Mucosa of rectum (tissue), 2 donors: ENCODE results near the gene GJA10.
"Not testable (repeated sequence)": the region's sequence is repeated elsewhere in the genome, so short reads cannot be mapped to it uniquely, and the experiment has no call there.

Experiments
- H3K27ac ChIP-seq, 2 donors: one replicate each; pipeline ENCODE4 v1.7.0; 2013; ENCODE audit warnings: inconsistent platforms in 2 of 2, low read depth in 2 of 2, low read length in 2 of 2
- H3K27me3 ChIP-seq, 2 donors: one replicate each; pipeline ENCODE4 v1.7.0; 2013; ENCODE audit warnings: low read length in 2 of 2; ENCODE audit not compliant: control insufficient read depth in 2 of 2, insufficient read depth in 2 of 2
- H3K36me3 ChIP-seq, 2 donors: one replicate each; pipeline ENCODE4 v1.7.0; 2013; ENCODE audit warnings: low read length in 2 of 2; ENCODE audit not compliant: control insufficient read depth in 2 of 2, insufficient read depth in 2 of 2
- H3K4me1 ChIP-seq, 2 donors: one replicate each; pipeline ENCODE4 v1.7.0; 2013; ENCODE audit warnings: low read length in 2 of 2, mild to moderate bottlenecking in 1 of 2; ENCODE audit not compliant: control insufficient read depth in 2 of 2, insufficient read depth in 2 of 2
- H3K4me3 ChIP-seq, 2 donors: one replicate each; pipeline ENCODE4 v1.7.0; 2013; ENCODE audit warnings: low read length in 2 of 2
- H3K9ac ChIP-seq, 2 donors: one replicate each; pipeline ENCODE4 v1.7.0; 2013; ENCODE audit warnings: low read length in 2 of 2, low read depth in 1 of 2, mild to moderate bottlenecking in 1 of 2
- H3K9me3 ChIP-seq, 2 donors: one replicate each; pipeline ENCODE4 v1.7.0; 2013; ENCODE audit warnings: low read length in 2 of 2; ENCODE audit not compliant: control insufficient read depth in 2 of 2
- donor health status: healthy.
- donor health status: Normal muscosa, but diverticular disease.

The GJA10 gene

GRCh38 chr6:89886378-89887120 is 7.7 kb upstream of the GJA10 start:
- Histone ChIP-seq H3K9me3 (no peaks in the 10 kb centered on the region), H3K9ac (no peak overlapping the region), H3K27me3 (peaks cover 0 to 4% of the 10 kb centered on the region in 2 donors), H3K4me3 (no peak overlapping the region), H3K36me3 (no peaks in the 10 kb centered on the region), H3K4me1 (no peaks in the 10 kb centered on the region), H3K27ac (no peak overlapping the region)

- Histone ChIP-seq H3K4me3 (no peak overlapping the region), H3K9me3 (no peaks in the 10 kb centered on the region), H3K27me3 (peaks cover 4% of the 10 kb centered on the region in 2 donors), H3K4me1 (no peaks in the 10 kb centered on the region), H3K27ac (no peak overlapping the region), H3K9ac (no peak overlapping the region), H3K36me3 (no peaks in the 10 kb centered on the region)
Observed at GRCh38 chr6:89887452-89888137, 6.7 kb upstream of the GJA10 start.

GRCh38 chr6:89888138-89888514 is 6.1 kb upstream of the GJA10 start:
- Histone ChIP-seq H3K4me1 (no peaks in the 10 kb centered on the region), H3K4me3 (no peak overlapping the region), H3K27ac (no peak overlapping the region), H3K9ac (no peak overlapping the region), H3K36me3 (no peaks in the 10 kb centered on the region), H3K27me3 (peaks cover 4% of the 10 kb centered on the region in 2 donors), H3K9me3 (no peaks in the 10 kb centered on the region)

DNA sequence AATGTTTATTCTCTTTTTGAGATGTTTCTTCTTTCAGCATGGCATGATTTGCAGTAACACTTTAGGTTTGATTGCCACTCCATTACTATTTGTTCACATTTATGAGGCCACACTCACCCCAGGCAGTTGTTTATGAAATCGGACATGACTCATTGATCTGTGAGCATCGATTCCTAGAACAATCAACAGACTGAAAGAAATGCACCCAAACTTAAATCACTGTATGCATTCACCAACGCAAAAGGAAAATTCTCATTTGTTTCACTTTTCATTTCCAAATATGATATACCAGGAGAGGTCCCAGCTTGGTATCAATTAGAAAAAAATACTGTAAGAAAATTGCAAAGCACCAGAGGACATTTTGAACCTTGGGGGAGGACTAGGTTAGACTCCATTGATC is 5.4 kb upstream of the GJA10 start:
- Histone ChIP-seq H3K27ac (no peak overlapping the region), H3K9me3 (no peaks in the 10 kb centered on the region), H3K36me3 (no peaks in the 10 kb centered on the region), H3K4me3 (no peak overlapping the region), H3K4me1 (no peaks in the 10 kb centered on the region), H3K9ac (no peak overlapping the region), H3K27me3 (peaks cover 4% of the 10 kb centered on the region in 2 donors)

GRCh38 chr6:89890845-89891528 is 3.3 kb upstream of the GJA10 start:
- not testable (repeated sequence) for H3K27ac ChIP-seq, H3K9ac ChIP-seq, H3K4me3 ChIP-seq, H3K4me1 ChIP-seq, H3K27me3 ChIP-seq, H3K9me3 ChIP-seq, H3K36me3 ChIP-seq

DNA sequence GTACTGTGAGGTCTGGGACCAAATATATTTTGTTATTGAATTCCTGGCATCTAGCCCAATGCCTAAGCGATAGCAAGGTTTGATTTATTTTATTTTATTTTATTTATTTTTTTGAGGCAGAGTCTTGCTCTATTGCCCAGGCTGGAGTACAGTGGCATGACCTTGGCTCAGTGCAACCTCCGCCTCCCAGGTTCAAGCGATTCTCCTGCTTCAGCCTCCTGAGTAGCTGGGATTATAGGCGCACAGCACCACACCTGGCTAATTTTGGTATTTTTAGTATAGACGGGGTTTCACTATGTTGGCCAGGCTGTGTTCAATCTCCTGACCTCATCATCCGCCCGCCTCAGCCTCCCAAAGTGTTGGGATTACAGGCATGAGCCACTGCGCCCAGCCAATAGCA is 1.7 kb upstream of the GJA10 start:
- not testable (repeated sequence) for H3K27ac ChIP-seq, H3K36me3 ChIP-seq, H3K9ac ChIP-seq, H3K4me3 ChIP-seq, H3K4me1 ChIP-seq, H3K27me3 ChIP-seq, H3K9me3 ChIP-seq

DNA sequence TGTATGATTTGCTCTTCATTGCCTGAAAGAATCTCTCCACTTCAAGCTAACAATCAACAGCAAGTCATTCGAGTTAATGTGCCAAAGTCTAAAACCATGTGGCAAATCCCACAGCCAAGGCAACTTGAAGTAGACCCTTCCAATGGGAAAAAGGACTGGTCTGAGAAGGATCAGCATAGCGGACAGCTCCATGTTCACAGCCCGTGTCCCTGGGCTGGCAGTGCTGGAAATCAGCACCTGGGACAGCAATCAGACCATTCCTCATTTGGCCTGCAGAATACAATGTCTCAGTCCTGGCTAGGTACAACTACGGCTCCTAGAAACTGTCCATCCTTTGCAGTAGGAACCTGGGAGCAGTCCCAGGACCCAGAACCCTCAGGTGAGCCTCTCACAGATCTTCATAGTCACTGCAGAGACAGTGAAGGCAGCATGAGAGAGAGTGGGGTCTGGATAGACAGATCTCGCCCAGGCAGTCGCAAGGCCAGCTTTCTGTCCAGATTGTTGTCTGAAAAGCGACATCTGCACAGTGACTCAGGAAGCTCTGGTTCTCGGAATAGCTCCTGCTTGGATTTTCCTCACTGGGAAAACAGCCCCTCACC is 1.1 kb downstream of the GJA10 start:
- no peak overlapping the region for H3K27ac ChIP-seq
- no peaks in the 10 kb centered on the region for H3K9me3 ChIP-seq
- no peak overlapping the region for H3K4me3 ChIP-seq
- no peaks in the 10 kb centered on the region for H3K36me3 ChIP-seq
- no peak overlapping the region for H3K9ac ChIP-seq
- peaks cover 4% of the 10 kb centered on the region in 2 donors for H3K27me3 ChIP-seq
- H3K4me1 ChIP-seq: no peaks in the 10 kb centered on the region

DNA sequence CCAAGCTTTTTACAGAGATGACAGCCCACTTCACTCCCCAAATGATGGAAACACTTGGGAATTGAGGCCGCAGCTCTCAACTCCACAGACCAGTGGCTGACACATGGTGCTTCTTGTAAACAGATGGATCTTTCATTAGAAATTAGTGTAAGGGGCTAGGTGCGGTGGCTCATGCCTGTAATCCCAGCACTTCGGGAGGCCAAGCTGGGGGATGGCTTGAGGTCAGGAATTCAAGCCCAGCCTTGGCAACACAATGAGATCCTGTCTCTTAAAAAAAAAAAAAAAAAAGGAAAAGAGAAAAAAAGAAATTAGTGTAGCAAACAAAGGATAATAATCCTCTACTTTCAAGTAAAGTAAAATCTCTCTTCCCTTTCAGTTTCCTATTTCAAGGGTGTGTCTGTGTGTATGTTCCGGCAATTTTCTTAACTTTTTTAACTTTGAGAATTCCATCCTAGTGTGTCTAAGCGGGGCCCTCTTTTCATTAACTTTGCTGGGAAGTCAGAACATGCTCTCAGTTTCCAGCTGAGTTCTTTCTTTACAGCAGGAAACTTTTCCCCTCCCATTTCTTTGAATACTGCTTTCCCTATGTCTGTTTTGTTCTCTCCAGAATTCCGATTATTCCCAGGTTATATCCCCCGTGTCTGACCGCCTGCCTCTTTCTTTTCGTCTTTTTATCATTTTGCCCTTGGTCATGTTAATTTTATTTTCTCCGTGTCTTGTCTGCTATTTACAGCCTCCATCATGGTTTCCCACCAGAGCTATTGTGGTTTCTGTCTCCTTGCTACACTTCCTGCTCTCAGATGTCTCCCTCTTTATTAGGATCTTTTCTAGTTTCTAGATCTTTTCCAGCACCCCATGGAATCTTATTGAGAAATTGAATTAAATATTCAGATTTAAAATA is 16.0 kb downstream of the GJA10 start:
- H3K36me3 ChIP-seq, H3K27me3 ChIP-seq, H3K27ac ChIP-seq, H3K4me1 ChIP-seq, H3K9ac ChIP-seq, H3K4me3 ChIP-seq, H3K9me3 ChIP-seq: not testable (repeated sequence)

DNA sequence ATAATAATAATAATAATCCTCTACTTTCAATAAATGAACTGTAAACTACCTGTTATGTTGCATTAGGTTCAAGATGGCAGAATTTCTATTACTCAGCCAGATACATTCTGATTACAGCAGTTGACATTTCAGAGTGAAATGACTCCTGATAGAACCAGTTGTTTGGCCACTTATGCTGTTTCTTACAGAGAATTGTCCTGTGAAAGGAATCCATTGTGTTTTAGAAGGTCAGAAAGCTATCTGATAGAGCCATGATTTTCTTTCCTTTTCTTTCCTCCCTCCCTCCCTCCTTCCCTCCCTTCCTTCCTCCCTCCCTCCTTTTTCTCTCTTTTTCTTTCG is 16.6 kb downstream of the GJA10 start:
- no peaks in the 10 kb centered on the region for H3K36me3 ChIP-seq
- no peak overlapping the region for H3K9ac ChIP-seq
- no peak overlapping the region for H3K27ac ChIP-seq
- H3K4me1 ChIP-seq: no peaks in the 10 kb centered on the region
- H3K4me3 ChIP-seq: no peak overlapping the region
- no peaks in the 10 kb centered on the region for H3K27me3 ChIP-seq
- no peaks in the 10 kb centered on the region for H3K9me3 ChIP-seq
